Motor neuron (in vitro differentiated cells): ENCODE measurements around the gene TMEM203. TPM values are rescaled to one million over a fixed set of nuclear protein-coding genes. Genes with fewer than 3 reads are reported as not detected.

ENCODE experiments used
- ATAC-seq, 8 experiments: fragments of 200-7000 bp; cut with Tn5 transposase; replicated peaks in 6 of 8; 2 replicates each; pipeline ENCODE4 v1.8.0; 2021; ENCODE audit warnings: mild to moderate bottlenecking in 8 of 8, moderate library complexity in 8 of 8
- H3K27ac ChIP-seq, 2 donors: fragments of 250-450 bp; sonication (Bioruptor Pico); 2 replicates each; pipeline ENCODE4 v1.9.0; 2021; ENCODE audit warnings: antibody characterized with exemption in 2 of 2, mild to moderate bottlenecking in 2 of 2, moderate library complexity in 1 of 2
- H3K4me1 ChIP-seq, 2 donors: fragments of 250-450 bp; sonication (Bioruptor Pico); replicated peaks in 1 of 2; 2 replicates each; pipeline ENCODE4 v1.6.1; 2021; ENCODE audit warnings: antibody characterized with exemption in 2 of 2, mild to moderate bottlenecking in 2 of 2, moderate library complexity in 1 of 2
- H3K4me3 ChIP-seq, 5 donors: fragments of 250-450 bp; sonication (Bioruptor Pico); 2 replicates each; pipeline ENCODE4 v1.9.0; 2021; ENCODE audit warnings: antibody characterized with exemption in 5 of 5, mild to moderate bottlenecking in 5 of 5, moderate library complexity in 4 of 5
- WGBS, 10 experiments: fragments of 450-650 bp; shearing (Covaris generic); methylation state at CpG; one replicate each; pipeline ENCODE4 v1.0.0; 2022; 5-methylcytosine and 5-hydroxymethylcytosine counted together
- in situ Hi-C, 9 experiments: fragments of 400-800 bp; cut with MboI; loops; one replicate each; pipeline ENCODE4 v1.15.0; 2021; ENCODE audit warnings: low sequenced_read_pairs in 9 of 9, low pct_unique_long_range_greater_than_20kb in 2 of 9; ENCODE audit not compliant: unreplicated experiment in 9 of 9
- total RNA-seq, 8 experiments: library from RNA; unstranded; fragments of 300-600 nt; gene quantifications; 2 replicates each; pipeline versions ENCODE4 v1.2.3 to v1.2.4, GENCODE V29; 2022

Gene TMEM203
- total RNA-seq, 8 experiments from 2014 or later: 20.0 to 31.7 (median 26.4) TPM

DNA sequence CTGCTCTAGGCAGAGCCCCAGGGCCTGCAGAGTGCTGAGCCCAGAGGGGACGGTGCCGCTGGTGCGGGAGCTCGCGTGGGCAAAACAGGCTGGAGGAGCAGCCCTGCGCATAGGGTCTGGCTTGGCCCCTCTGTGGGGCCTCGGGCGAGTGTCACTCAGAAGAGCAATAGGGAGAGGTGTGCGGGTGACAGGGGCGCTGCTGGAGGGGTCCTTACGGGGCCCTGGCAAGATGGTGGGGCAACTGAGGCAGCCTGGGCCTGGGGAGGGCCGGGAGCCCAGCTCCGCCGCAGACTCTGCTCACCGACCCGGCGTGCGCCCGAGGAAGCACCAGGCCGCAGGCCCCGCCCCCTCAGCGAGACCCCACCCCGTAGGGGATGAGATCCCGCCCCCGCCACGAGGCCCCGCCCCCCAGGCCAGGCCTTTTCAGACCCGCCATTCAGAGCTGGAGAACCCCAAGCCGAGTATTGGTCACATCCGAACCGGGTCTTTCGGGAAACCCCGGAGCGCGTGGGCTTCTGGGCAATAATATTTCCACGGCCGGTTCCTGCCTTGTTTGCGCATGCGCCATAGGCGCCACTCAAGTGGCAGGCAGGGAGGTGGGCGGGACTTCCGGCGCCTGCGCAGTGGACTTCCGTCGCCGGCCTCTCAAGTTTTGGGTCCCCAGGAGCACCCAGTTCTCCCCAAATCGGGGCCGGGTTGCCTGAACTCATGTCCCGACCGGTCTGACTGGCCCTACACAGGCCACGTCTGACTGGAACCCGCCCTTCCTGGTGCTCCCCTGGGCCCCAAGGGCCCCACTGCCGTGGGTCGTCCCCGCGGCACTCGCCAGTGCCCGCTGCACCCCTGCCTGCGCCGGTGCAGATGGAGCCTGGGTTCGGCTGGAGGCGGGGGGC, 17.9 kb upstream of the TMEM203 start:
- H3K4me3 ChIP-seq: peak overlapping the region; percentile 59 to 88 (median 80)
- peaks cover 3 to 16% of the 10 kb centered on the region in 2 donors for H3K4me1 ChIP-seq
- peak overlapping the region; percentile 46 to 70 for H3K27ac ChIP-seq
- ATAC-seq: peak; percentile 76 to 85 (median 82)
- in situ Hi-C loops: no loop called here
- WGBS, 10 experiments: 0 to 3% methylated on average over 1 to 6 of the region's 63 CpGs; no CpG with 5 or more reads in 8 of the 10 experiments

DNA sequence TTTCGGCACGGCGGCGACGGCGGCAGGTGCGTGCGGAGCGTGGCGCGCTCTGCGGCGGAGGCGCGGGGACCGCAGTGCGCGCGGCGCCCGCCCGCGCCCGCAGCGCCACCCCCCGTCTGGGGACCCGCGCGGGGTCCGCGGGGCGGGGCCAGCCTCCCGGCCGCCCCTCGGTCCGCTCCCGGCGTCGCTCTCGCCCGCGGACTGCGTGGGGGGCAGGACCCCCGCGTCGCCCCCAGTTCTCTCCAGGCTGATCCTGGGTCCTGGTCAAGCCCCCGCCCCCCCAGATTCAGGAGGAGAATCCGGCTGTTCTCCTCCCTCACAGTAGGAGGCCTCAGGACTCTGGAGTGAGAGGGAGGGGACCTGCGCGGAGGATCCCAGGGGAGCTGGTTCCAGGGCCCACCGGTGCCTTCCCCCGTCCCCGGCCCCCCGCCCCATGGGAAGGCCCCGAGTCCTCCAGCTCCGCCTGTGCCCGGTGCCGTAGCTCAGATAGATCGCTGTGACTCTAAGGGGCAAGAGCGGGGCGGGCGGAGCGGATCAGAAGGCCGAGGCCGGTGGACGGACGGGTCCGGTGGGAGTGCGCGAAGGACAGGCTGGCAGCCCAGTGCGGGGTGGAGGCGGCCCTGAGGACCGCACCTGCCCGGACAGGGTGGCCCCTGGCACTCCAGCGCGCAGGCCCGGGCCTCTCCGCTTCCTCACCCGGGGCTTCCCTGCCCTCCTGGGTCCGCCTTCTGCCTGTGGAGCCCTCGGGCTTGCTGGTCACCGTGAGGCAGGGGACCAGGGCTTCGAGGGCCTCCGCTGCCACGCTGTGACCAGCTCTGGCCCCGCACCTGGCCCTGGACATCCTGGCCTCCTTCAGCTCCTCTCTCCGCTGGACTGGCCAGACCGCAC, 17.0 kb upstream of the TMEM203 start, which contains the start of gene RNF208:
RNF208 (minus strand) TSS at position 51 of the 888 bp plus-strand sequence. CDS start 1,028 bp downstream, outside the sequence.
- H3K27ac ChIP-seq: peak within 1 kb of the TSS; percentile 46 to 55
- in situ Hi-C loops: no loop called here
- ATAC-seq: peak in 5 of 8 experiments; percentile 10 to 27 (median 20)
- H3K4me1 ChIP-seq: peaks cover 3 to 16% of the 10 kb centered on the region in 2 donors
- WGBS, 10 experiments: 28 to 37% methylated on average over 5 to 7 of the region's 88 CpGs; no CpG with 5 or more reads in 8 of the 10 experiments
- peak within 1 kb of the TSS; percentile 59 to 88 (median 80) for H3K4me3 ChIP-seq

DNA sequence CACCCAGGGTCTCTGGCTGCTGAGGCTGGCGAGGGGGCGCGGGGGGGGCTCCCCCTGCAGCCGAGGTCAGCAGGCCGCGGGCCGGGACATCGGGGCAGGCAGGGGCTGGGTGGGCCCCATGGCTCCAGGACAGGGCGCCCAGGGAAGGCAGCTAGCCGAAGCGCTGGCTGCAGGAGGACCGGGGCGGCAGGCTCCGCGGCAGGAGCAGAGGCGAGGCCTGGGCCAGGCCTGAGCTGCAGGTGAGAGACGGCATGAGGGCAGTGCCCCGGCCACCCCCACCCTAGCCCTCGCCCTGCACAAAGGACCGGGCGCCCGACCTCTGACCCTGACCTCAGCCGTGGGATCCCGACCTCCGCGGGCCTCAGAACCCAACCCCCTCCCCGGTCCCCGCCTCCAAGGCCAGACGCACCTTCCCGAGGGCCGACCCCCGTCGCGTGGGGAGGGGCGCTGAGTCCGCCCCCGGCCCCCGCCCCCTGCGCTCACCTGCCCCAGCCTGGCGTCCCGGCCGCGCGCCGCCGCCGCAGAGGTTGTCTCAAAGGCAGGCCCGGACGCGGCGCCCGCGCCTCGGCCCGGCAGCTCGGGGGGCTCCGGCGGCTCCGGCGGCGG, 16.2 kb upstream of the TMEM203 start:
- WGBS, 10 experiments: no CpG with 5 or more reads among the region's 61 CpGs
- no peak for ATAC-seq
- in situ Hi-C loops: no loop called here
- Histone ChIP-seq H3K4me3 (peak overlapping the region; percentile 59 to 88 (median 80)), H3K4me1 (peaks cover 3 to 19% of the 10 kb centered on the region in 2 donors), H3K27ac (peak overlapping the region; percentile 46 to 55)

DNA sequence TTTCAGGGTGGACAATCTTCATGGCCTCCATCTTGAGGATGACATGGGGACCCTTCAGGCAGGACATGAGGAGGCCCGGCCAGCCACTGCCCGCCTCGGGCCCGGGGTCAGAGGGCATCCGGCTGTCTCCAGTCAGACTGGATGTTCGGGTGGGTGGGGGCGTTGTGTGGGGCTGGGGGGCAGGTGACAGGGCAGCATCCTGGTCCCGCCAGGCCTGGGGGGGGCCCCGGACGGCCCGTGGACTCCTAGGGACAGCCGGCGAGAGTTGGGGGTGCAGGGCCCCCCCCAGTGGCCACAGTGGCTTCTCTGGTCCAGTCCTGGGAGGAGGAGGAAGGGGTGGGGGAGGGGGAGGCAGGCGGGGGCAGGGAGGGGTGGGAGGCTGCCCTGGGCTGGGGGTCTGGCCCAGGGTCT, 15.7 kb upstream of the TMEM203 start:
- Histone ChIP-seq H3K4me3 (peak overlapping the region; percentile 59 to 88 (median 80)), H3K4me1 (peaks cover 3 to 19% of the 10 kb centered on the region in 2 donors), H3K27ac (no peak overlapping the region)
- no peak for ATAC-seq
- in situ Hi-C loops: no loop called here
- WGBS, 10 experiments: no CpG with 5 or more reads among the region's 14 CpGs

DNA sequence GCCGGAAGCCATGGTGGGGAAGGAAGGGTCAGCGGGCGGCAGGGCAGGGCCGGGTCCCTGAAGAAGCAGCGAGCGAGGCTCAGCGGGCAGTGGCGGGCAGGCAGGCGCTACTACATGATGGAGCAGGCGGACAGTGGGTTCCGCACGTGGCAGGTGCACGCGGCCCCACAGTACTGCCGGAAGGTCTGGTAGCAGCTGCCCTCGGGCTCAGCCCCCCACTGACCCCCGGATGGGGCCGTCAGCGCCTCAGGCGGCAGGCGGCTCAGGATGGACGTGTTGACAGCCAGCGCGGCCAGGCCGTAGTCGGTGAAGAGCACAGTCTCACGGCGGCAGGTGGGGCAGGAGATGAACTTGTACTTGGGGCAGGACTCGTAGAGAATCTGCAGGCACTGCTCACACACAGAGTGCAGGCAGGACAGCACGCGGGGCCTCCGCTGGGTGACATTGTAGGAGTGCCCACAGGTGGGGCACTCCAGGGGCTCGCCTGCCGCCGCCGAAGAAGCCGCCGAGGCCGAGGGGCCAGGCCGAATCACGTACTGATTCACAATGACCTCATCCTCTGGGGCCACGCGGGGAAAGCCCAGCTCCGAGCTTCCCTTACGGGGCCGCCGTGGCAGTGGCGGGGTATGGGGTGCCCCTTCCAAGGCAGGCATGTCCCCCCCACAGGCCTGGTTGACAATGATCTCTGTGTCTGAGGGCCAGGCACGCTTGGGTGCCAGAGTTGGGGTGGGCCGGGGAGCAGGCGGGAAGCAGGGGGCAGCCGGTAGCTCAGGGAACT, 15.1 kb upstream of the TMEM203 start:
- whole genome bisulfite sequencing, 10 experiments: 60 to 100% (median 86%) methylated on average over 1 to 6 of the region's 52 CpGs; no CpG with 5 or more reads in 6 of the 10 experiments
- no peak for ATAC-seq
- Histone ChIP-seq H3K4me3 (no peak overlapping the region), H3K27ac (no peak overlapping the region), H3K4me1 (peaks cover 3 to 19% of the 10 kb centered on the region in 2 donors)
- in situ Hi-C loops: no loop called here

DNA sequence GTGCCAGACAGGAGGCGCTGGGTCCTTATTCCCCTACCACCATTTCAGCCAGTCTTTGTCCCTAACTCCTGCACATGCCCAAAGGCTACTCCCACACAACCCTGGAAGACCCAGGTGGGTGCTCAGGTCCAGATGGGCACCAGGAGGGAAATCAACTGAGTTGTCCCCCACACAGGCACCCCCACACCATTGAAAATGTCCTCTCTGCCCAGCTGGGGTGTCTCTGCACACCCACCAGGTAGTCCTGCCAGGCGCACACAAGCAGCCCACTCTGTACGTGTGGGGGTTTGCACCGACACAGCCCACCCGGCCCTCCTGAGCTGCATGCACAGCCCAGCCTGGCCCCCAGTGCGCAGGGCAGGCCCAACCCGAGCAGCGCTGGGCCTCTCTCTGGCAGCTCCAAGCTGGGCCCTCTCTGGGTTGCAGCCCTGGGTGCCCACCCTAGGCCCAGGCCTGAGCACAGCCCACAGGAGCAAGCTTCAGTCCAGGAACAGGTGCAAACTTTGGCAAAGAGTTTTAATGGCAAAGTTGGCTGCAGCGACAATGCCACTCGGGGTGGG, 14.4 kb upstream of the TMEM203 start:
- H3K27ac ChIP-seq: no peak overlapping the region
- ATAC-seq: no peak
- H3K4me3 ChIP-seq: no peak overlapping the region
- peaks cover 3 to 19% of the 10 kb centered on the region in 2 donors for H3K4me1 ChIP-seq
- in situ Hi-C loops: no loop called here
- 100% methylated on average over 1 to 4 of the region's 10 CpGs; no CpG with 5 or more reads in 7 of the 10 experiments for WGBS, 10 experiments

DNA sequence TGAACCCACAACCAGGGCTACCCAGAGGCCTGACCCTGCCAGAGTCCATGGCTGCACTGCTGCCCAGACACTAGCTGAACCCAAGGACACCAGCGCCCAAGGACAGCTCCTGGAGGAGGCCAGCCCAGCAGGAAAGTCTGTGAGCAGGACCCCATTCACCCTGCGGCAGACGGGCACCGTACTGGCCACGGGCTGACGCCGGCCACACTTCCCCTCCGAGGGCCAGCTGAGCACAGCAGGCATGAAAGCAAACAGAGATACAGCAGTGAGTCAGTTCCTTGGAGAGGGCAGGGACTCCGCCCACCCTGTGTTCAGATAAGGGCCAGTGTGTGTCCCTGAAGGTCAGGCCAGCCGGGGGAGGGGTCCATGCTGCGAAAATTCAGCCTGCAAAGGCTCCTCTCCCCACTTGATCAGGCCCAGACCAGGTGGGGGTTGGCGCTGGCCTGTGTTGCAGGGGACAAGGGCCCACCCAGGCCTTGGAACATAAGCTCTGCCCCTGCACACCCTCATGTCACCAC, 13.4 kb upstream of the TMEM203 start:
- Histone ChIP-seq H3K4me1 (peaks cover 0 to 15% of the 10 kb centered on the region in 2 donors), H3K4me3 (no peak overlapping the region), H3K27ac (no peak overlapping the region)
- WGBS, 10 experiments: 40 to 100% (median 83%) methylated on average over 1 to 5 of the region's 12 CpGs; no CpG with 5 or more reads in 5 of the 10 experiments
- ATAC-seq: no peak
- in situ Hi-C loops: no loop called here

DNA sequence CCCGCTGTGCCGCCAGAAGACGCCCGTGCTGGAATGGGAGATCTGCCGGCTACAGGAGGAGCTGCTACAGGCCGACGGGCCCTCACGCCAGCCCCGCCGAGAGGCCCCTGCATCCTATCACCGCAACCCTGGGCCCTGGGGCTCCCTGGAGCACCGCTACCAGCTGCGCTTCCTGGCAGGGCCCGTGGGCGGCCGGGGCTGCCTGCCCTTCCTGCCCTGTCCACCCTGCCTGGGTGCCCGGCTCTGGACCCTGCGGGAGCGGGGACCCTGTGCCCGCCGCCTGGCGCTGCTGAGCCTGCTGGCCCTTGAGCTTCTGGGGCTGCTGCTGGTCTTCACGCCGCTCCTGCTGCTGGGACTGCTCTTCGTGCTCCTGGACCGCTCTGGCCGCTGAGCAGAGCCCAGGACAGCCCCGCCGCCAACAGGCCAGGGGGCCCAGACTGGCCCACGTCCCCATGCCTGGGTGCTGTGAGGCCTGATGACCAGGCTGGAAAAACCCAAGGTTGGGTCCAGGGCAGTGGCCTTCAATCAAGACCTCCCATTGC, 12.8 kb upstream of the TMEM203 start:
- no peak for ATAC-seq
- Histone ChIP-seq H3K4me1 (peaks cover 0 to 15% of the 10 kb centered on the region in 2 donors), H3K27ac (no peak overlapping the region), H3K4me3 (no peak overlapping the region)
- 20 to 100% methylated on average over 1 to 2 of the region's 30 CpGs; no CpG with 5 or more reads in 8 of the 10 experiments for WGBS, 10 experiments
- in situ Hi-C loops: no loop called here

DNA sequence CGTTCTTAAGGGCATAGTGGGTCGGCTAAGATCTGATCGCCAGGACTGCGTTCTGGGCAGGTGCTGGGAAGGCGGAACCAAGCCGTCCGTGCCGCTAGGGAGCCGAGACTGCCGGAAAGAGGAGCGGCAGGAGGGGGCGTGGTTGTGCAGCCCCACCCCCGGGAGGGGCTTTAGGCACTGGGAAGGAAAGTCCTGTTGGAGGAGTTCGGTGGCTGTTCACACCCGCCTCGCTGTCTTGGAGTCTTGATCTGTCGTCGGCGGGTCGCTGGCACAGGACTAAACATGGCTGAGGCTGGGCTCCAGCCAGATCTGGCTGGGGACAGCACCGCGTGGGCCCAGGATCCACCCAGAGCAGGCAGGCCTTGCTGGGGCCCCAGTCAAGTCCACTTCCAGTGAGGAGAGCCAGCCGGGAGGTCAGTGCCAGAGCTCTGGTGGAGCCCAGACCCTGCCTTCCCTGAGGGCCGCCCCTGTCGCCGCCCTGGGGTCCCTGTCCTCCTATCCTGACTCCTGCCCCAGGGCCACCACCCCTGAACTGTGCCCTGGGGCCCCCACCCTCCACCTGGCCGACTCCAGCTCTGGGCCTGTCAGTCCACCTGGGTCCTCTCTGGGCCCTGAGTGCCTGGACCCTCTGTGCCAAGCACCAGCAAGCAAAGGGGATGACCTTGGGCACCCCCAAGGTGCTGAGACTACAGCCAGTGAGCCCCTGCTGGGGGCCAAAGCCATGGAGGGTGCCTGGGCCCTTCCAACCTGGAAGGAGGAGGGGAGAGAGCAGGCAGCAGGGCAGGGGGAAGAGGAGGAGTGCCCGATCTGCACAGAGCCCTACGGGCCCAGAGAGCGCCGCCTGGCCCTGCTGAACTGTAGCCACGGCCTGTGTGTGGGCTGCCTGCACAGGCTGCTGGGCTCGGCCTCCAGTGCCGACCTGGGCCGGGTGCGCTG, 12.1 kb upstream of the TMEM203 start:
- peak in 7 of 8 experiments; percentile 9 to 88 (median 24) for ATAC-seq
- in situ Hi-C loops: no loop called here
- 50% methylated on average over 2 of the region's 36 CpGs; no CpG with 5 or more reads in 9 of the 10 experiments for WGBS, 10 experiments

DNA sequence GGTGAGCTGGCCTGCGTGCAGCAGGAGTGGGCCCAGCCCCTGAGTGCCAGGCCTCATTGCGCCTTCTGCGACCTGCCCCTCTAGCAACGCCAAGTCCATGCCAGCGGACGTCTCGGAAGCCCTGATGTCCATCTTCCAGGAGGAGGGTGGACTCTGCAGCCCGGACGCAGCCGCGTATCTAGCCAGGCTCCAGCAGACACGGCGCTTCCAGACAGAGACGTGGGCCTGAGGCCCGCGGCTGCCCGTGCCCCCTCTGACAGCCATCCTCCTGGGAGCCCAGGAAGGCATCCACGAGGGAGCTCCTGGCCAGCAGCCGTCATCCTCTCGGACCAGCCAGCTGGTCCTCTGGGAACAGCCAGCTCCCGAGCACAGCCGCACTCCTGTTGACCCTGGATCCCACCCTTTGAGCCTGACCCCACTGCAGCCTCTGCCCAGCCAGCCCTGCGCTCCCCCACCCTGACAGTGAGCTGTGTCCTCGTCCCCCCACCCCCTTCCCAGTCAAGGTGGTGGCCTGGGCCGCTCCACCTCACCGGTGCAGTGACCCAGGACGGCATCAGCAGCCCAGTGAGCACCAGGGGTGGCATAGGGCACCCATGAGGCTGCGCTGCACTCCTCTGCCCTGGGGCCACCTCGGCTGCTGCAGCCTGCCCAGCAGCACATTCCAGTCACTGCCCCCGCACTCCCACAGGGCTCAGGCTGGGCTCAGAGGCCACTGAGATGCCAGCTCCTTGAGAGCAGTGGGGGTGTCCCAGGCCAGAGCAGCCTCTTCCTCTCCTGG, 10.9 kb upstream of the TMEM203 start:
- ATAC-seq: no peak
- no peak overlapping the region for H3K4me3 ChIP-seq
- in situ Hi-C loops: no loop called here
- peaks cover 0 to 6% of the 10 kb centered on the region in 2 donors for H3K4me1 ChIP-seq
- H3K27ac ChIP-seq: no peak overlapping the region
- no CpG with 5 or more reads among the region's 30 CpGs for WGBS, 10 experiments

More for the DNA sequence above, 12.1 kb upstream of the TMEM203 start:
- Histone ChIP-seq H3K27ac (no peak overlapping the region), H3K4me3 (no peak overlapping the region), H3K4me1 (peaks cover 0 to 12% of the 10 kb centered on the region in 2 donors)
